Thyroid gland (tissue), 4 donors: ENCODE data around the gene FBXL20. TPM values are rescaled to one million over a fixed set of nuclear protein-coding genes. Genes with fewer than 3 reads are reported as not detected.
"Not testable (repeated sequence)": the region's sequence is repeated elsewhere in the genome, so short reads cannot be mapped to it uniquely, and the experiment has no call there.

Experiments used
- DNase-seq, 2 donors: peaks; one replicate each; pipeline ENCODE4 v3.0.0-alpha.2; 2019
- H3K27ac ChIP-seq, 3 donors: fragments of 200-600 bp; sonication (generic); 1 replicate in 2 of 3; 2 replicates in 1 of 3; pipeline ENCODE4 v1.5.1; 2016 to 2019; ENCODE audit warnings: mild to moderate bottlenecking in 1 of 3, moderate library complexity in 1 of 3
- H3K27me3 ChIP-seq: fragments of 200-600 bp; sonication (generic); one replicate; pipeline ENCODE4 v1.5.1; 2019
- H3K36me3 ChIP-seq, 2 donors: fragments of 200-600 bp; sonication (generic); one replicate each; pipeline ENCODE4 v1.5.1; 2016 to 2019
- H3K4me1 ChIP-seq, 2 donors: fragments of 200-600 bp; sonication (generic); one replicate each; pipeline ENCODE4 v1.5.1; 2017 to 2019
- H3K4me3 ChIP-seq, 3 donors: fragments of 200-600 bp; sonication (generic); replicated peaks in 1 of 3; 1 replicate in 2 of 3; 2 replicates in 1 of 3; pipeline ENCODE4 v1.5.1; 2016; ENCODE audit warnings: mild to moderate bottlenecking in 1 of 3
- H3K9me3 ChIP-seq: fragments of 200-600 bp; sonication (generic); one replicate; pipeline ENCODE4 v1.5.1; 2017
- POLR2A ChIP-seq, 2 donors: fragments of 450-650 bp; IDR thresholded peaks; one replicate each; pipeline ENCODE4 v1.6.1; 2017; ENCODE audit warnings: antibody characterized with exemption in 2 of 2, mild to moderate bottlenecking in 2 of 2, moderate library complexity in 1 of 2
- WGBS, 2 donors: methylation state at CpG; one replicate each; pipeline ENCODE4 v1.1.5; 2017; 5-methylcytosine and 5-hydroxymethylcytosine counted together
- intact Hi-C: fragments of 100-400 bp; cut with DNase I; formaldehyde crosslinking; loops from one replicate; pipeline ENCODE4 v1.15.1; 2023
- total RNA-seq, 4 donors: library from RNA; depleted of rRNA; stranded (reverse); fragments of >200 nt; gene quantifications; one replicate each; pipeline ENCODE4 v1.2.3, GENCODE V29; 2016
- TF ChIP-seq, protein P1 (sequence below), 6 experiments: fragments of 200-600 bp in 3 of 6; fragments of 450-650 bp in 3 of 6; sonication (generic) in 3 of 6; IDR thresholded peaks; one replicate each; pipeline ENCODE4 v1.5.1; 2016 to 2019; ENCODE audit warnings: antibody characterized with exemption in 6 of 6, mild to moderate bottlenecking in 2 of 6, inconsistent platforms in 1 of 6, moderate library complexity in 1 of 6

The FBXL20 gene
- total RNA-seq, 4 donors from 2014 or later: 17.2 to 27.7 (median 22.2) TPM

DNA sequence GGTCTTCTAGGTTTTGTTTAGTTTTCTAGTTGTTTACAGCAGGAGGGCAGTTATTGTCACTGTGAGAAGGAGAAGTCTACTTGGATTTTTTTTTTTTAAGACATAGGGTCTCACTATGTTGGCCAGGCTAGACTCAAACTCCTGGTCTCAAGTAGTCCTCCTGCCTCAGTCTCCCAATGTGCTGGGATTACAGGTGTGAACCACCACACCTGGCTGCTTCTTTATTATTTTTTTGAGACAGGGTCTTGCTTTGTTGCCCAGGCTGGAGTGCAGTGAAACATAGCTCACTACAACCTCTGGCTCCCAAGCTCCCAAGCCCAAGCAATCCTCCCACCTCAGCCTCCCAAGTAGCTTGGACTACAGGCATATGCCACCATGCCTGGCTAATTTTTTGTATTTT is 107.4 kb downstream of the FBXL20 start:
- H3K9me3 ChIP-seq: no peaks in the 10 kb centered on the region
- TF ChIP-seq, protein P1, sequence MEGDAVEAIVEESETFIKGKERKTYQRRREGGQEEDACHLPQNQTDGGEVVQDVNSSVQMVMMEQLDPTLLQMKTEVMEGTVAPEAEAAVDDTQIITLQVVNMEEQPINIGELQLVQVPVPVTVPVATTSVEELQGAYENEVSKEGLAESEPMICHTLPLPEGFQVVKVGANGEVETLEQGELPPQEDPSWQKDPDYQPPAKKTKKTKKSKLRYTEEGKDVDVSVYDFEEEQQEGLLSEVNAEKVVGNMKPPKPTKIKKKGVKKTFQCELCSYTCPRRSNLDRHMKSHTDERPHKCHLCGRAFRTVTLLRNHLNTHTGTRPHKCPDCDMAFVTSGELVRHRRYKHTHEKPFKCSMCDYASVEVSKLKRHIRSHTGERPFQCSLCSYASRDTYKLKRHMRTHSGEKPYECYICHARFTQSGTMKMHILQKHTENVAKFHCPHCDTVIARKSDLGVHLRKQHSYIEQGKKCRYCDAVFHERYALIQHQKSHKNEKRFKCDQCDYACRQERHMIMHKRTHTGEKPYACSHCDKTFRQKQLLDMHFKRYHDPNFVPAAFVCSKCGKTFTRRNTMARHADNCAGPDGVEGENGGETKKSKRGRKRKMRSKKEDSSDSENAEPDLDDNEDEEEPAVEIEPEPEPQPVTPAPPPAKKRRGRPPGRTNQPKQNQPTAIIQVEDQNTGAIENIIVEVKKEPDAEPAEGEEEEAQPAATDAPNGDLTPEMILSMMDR (IDR thresholded peaks at IDR 0.05): no peak
- no peak for TF ChIP-seq POLR2A (IDR thresholded peaks at IDR 0.05)
- H3K4me3 ChIP-seq: no peak overlapping the region
- no peak overlapping the region for H3K27ac ChIP-seq
- DNase-seq: no peak
- intact Hi-C loops: no loop called here
- peaks cover 0 to 8% of the 10 kb centered on the region in 2 donors for H3K36me3 ChIP-seq
- H3K4me1 ChIP-seq: no peaks in the 10 kb centered on the region
- H3K27me3 ChIP-seq: no peaks in the 10 kb centered on the region

DNA sequence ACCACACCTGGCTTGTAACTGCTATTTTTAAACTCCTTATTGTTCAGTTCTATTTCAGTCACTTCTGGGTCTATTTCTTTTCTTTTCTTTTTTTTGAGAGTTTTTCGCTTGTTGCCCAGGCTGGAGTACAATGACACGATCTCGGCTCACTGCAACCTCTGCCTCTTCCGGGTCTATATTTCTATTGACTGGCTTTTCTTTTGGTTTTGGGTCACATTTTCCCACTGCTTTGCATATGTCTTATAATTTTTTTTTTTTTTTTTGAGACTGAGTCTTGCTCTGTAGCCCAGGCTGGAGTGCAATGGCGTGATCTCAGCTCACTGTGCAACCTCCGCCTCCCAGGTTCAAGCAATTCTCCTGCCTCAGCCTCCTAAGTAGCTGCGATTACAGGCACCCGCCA is 108.9 kb downstream of the FBXL20 start:
- H3K36me3 ChIP-seq: not testable (repeated sequence)

DNA sequence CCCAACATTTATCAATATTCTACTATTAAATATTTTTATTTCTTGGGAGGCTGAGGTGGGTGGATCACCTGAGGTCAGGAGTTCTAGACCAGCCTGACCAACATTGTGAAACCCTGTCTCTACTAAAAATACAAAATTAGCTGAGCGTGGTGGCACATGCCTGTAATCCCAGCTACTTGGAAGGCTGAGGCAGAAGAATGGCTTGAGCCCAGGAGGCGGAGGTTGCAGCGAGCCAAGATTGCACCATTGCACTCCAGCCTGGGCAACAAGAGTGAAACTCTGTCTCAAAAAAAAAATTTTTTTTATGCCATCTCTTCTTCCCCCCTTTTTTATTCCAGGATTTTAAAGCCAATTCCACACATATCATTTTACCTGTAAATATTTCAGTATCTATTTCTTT is 114.9 kb downstream of the FBXL20 start:
- WGBS, 2 donors: 93 to 97% methylated on average over 3 of the region's 3 CpGs
- intact Hi-C loops, H3K9me3 ChIP-seq, H3K4me3 ChIP-seq, H3K4me1 ChIP-seq, H3K27me3 ChIP-seq, H3K36me3 ChIP-seq, H3K27ac ChIP-seq, DNase-seq: not testable (repeated sequence)

More for the DNA sequence above, 108.9 kb downstream of the FBXL20 start:
- H3K9me3 ChIP-seq, intact Hi-C loops, DNase-seq, H3K27me3 ChIP-seq, H3K4me3 ChIP-seq, H3K27ac ChIP-seq, H3K4me1 ChIP-seq: not testable (repeated sequence)
- 98% methylated on average over 8 of the region's 8 CpGs for WGBS, 2 donors

DNA sequence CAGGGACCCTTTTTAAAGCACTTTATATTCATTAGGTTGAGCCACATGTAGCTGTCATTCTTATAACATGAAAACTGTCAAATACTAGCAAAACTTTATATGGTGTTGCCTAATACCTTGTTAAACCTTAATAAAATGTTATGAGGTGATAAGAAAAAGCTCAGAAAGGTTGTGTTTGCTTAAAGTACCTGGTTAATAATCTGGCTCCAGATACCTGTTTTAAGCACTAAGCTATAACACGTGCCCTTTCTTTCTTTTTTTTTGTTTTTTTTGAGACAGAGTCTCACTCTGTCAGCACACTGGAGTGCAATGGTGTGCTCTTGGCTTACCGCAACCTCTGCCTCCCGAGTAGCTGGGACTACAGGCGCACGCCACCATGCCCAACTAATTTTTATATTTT is 116.7 kb downstream of the FBXL20 start:
- TF ChIP-seq, protein P1 (IDR thresholded peaks at IDR 0.05): no peak
- no peak for TF ChIP-seq POLR2A (IDR thresholded peaks at IDR 0.05)
- 97 to 99% methylated on average over 5 of the region's 5 CpGs for WGBS, 2 donors
- no peak overlapping the region for H3K4me3 ChIP-seq
- peaks cover 0 to 8% of the 10 kb centered on the region in 2 donors for H3K4me1 ChIP-seq
- H3K27ac ChIP-seq: no peak overlapping the region
- no peaks in the 10 kb centered on the region for H3K27me3 ChIP-seq
- no peaks in the 10 kb centered on the region for H3K9me3 ChIP-seq
- intact Hi-C loops: no loop called here
- no peak for DNase-seq
- no peaks in the 10 kb centered on the region for H3K36me3 ChIP-seq

DNA sequence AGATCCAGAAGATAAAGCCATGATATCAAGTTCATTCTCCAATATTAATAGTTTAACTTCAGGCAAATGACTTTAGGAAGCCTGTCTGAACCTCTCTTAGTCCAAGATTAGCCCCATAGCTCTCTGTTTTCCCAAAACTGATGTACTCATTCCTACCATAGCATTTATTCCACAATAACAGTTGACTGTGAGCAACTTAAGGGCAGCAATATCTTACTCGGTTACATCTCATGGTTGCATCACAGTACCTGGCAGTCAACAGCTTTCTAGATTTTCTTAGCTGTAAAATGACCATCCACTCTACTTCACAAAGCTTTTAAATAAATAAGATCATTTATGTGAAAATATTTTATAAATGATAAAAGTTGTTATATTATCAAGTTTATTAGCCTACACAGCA is 117.5 kb downstream of the FBXL20 start:
- no peak for TF ChIP-seq POLR2A (IDR thresholded peaks at IDR 0.05)
- TF ChIP-seq, protein P1 (IDR thresholded peaks at IDR 0.05): no peak
- Histone ChIP-seq H3K27ac (no peak overlapping the region), H3K4me3 (no peak overlapping the region), H3K9me3 (no peaks in the 10 kb centered on the region), H3K27me3 (no peaks in the 10 kb centered on the region), H3K4me1 (peaks cover 0 to 8% of the 10 kb centered on the region in 2 donors), H3K36me3 (peaks cover 3 to 4% of the 10 kb centered on the region in 2 donors)
- WGBS, 2 donors: 88 to 90% methylated on average over 1 of the region's 1 CpG
- intact Hi-C loops: no loop called here
- no peak for DNase-seq

DNA sequence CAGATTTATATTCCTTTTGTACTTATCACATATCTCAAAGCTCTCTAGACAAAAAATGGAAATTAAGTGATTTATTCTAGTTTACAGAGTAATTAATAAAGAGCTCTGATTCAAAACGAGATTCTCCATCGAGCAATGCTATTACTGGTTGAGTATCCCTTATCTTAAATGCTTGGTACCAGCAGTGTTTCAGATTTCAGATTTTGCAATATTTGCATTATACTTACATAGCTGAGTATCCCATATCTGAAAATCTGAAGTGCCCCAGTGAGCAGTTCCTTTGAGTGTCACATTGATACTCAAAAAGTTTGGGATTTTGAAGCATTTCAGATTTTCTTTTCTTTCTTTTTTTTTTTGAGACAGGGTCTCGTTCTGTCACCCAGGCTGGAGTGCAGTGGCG is 118.3 kb downstream of the FBXL20 start:
- WGBS, 2 donors: 93 to 94% methylated on average over 4 of the region's 4 CpGs
- H3K27ac ChIP-seq: no peak overlapping the region
- peaks cover 0 to 8% of the 10 kb centered on the region in 2 donors for H3K4me1 ChIP-seq
- H3K36me3 ChIP-seq: peaks cover 5% of the 10 kb centered on the region in 2 donors
- H3K4me3 ChIP-seq: no peak overlapping the region
- no peaks in the 10 kb centered on the region for H3K9me3 ChIP-seq
- no peak for TF ChIP-seq POLR2A (IDR thresholded peaks at IDR 0.05)
- TF ChIP-seq, protein P1 (IDR thresholded peaks at IDR 0.05): no peak
- DNase-seq: no peak
- no peaks in the 10 kb centered on the region for H3K27me3 ChIP-seq
- intact Hi-C loops: no loop called here
